ENCODE data around the gene PAX9.

GRCh38 chr14:36652542-36653201 is 9.0 kb upstream of the PAX9 start:
- TF ChIP-seq RARB (CRISPR knock-in tag; IDR thresholded peaks at IDR 0.05) (no peak), ZC3H10 (CRISPR knock-in tag; IDR thresholded peaks at IDR 0.05) (no peak)

All from SK-N-SH treated with all-trans-retinoic acid at 6 μM for 48 hours (cell line).